RWPE2 (cell line): Measurements from ENCODE around the gene ENOX1.

ENCODE experiments used
- ATAC-seq: fragments of 200-7000 bp; cut with Tn5 transposase; 3 replicates; pipeline ENCODE4 v1.9.1; 2021; ENCODE audit warnings: low read depth
- DNase-seq: peaks from one replicate; pipeline ENCODE4 v3.0.0-alpha.2; 2020; ENCODE audit warnings: low spot score
- H3K27ac ChIP-seq: fragments of 450-650 bp; 2 replicates; pipeline ENCODE4 v1.5.1; 2017; ENCODE audit warnings: mild to moderate bottlenecking; ENCODE audit not compliant: poor library complexity, severe bottlenecking
- H3K27me3 ChIP-seq: fragments of 250-450 bp; sonication (Bioruptor Pico); 2 replicates; pipeline ENCODE4 v1.5.1; 2021; ENCODE audit warnings: mild to moderate bottlenecking, moderate library complexity; ENCODE audit not compliant: insufficient read depth, poor library complexity, severe bottlenecking
- H3K36me3 ChIP-seq: fragments of 250-450 bp; sonication (Bioruptor Pico); 2 replicates; pipeline ENCODE4 v1.5.1; 2020; ENCODE audit warnings: low read depth, mild to moderate bottlenecking, moderate library complexity
- H3K4me1 ChIP-seq: fragments of 250-450 bp; sonication (Bioruptor Pico); 2 replicates; pipeline ENCODE4 v1.5.1; 2021; ENCODE audit warnings: mild to moderate bottlenecking, moderate library complexity; ENCODE audit not compliant: insufficient read depth, poor library complexity, severe bottlenecking
- H3K4me3 ChIP-seq: fragments of 250-450 bp; sonication (Bioruptor Pico); 2 replicates; pipeline ENCODE4 v1.5.1; 2021; ENCODE audit warnings: mild to moderate bottlenecking, moderate library complexity; ENCODE audit not compliant: severe bottlenecking
- H3K9me3 ChIP-seq: fragments of 250-450 bp; sonication (Bioruptor Pico); 2 replicates; pipeline ENCODE4 v1.5.1; 2021; ENCODE audit warnings: mild to moderate bottlenecking, moderate library complexity; ENCODE audit not compliant: severe bottlenecking
- TF ChIP-seq, protein P1 (sequence below): fragments of 450-650 bp; IDR thresholded peaks from one replicate; pipeline ENCODE4 v1.5.1; 2017; ENCODE audit warnings: mild to moderate bottlenecking, moderate library complexity; ENCODE audit not compliant: poor library complexity, severe bottlenecking

Gene ENOX1

DNA sequence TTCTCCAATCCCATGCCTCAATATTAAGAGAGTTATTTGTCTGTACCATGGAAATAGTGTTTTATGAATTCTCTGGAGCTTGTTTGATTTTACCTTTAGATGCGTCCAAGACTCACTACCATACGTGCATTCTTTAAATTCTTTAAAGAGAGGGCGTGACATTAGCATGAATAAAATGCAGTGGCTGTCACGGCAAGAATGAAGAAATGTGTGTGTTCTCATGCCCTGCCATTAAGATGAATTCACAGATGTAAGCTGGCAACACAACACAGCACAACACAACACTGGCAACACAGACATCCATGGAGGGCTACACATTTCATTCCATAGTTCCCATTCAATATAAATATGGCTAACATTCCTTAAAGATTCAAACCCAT lies 213.4 kb downstream of the ENOX1 start:
- DNase-seq (no peak), ATAC-seq (0 out of 3 replicates have a peak, but pooled peaks have one; percentile 42)
- Histone ChIP-seq H3K27me3 (no peaks in the 10 kb centered on the region), H3K27ac (peak overlapping the region; percentile 39), H3K36me3 (no peaks in the 10 kb centered on the region), H3K9me3 (no peaks in the 10 kb centered on the region), H3K4me3 (no peak overlapping the region), H3K4me1 (peaks cover 16% of the 10 kb centered on the region)
- TF ChIP-seq, protein P1, sequence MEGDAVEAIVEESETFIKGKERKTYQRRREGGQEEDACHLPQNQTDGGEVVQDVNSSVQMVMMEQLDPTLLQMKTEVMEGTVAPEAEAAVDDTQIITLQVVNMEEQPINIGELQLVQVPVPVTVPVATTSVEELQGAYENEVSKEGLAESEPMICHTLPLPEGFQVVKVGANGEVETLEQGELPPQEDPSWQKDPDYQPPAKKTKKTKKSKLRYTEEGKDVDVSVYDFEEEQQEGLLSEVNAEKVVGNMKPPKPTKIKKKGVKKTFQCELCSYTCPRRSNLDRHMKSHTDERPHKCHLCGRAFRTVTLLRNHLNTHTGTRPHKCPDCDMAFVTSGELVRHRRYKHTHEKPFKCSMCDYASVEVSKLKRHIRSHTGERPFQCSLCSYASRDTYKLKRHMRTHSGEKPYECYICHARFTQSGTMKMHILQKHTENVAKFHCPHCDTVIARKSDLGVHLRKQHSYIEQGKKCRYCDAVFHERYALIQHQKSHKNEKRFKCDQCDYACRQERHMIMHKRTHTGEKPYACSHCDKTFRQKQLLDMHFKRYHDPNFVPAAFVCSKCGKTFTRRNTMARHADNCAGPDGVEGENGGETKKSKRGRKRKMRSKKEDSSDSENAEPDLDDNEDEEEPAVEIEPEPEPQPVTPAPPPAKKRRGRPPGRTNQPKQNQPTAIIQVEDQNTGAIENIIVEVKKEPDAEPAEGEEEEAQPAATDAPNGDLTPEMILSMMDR: no peak

DNA sequence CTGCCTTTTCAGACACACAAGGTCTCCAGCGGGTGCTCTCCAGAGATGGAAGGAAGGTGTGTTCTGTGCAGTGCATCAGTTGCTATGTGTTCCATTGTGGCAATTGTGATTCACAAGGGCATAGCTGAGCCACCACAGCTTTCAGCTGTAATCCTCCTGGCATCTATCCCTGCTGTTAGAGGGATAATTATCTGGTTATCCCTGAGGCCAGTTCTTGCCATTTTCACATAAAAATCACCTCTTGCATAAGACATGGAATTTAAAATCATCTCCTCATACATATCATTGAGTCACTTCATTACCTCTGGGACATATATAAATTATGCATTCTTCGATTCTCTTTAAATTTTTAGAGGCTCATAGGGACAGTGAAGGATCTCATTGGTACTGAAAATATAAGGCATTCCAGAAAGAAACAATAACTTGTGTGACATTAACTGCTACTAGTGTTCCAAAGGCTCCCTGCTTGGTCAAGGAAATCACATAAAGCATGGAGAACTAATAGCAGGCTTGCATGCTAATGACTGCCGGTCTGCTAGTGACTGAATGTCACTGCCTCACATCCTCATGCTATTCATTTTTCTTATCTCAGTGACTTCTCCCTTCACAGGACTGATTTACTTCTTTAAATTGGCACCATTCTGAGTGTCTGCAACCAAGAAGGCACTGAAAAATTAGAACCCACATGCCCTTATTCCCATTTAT lies 214.0 kb downstream of the ENOX1 start:
- DNase-seq: no peak
- ATAC-seq: peak; percentile 66
- TF ChIP-seq, protein P1: no peak

DNA sequence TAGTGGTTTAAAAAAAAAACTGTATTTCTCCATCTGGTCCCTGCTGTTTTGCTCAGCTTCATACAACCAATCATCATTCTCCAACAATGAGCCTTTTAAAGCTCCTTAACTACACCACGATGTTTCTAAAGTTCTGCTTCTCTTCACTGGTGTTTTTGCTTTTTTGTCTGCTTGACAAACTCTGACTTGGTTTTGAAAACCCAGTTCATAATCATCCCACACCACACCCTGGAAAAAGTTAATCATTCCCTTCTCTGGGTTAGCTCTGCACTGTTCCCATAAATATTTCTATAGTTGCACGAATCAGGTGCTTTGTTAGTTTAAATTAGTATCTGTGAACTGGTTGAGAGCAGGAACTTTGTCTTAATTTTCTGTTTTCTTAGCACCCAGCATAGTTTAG lies 217.1 kb downstream of the ENOX1 start:
- Histone ChIP-seq H3K36me3 (no peaks in the 10 kb centered on the region), H3K4me1 (peaks cover 28% of the 10 kb centered on the region), H3K27ac (no peak overlapping the region), H3K9me3 (no peaks in the 10 kb centered on the region), H3K4me3 (no peak overlapping the region), H3K27me3 (no peaks in the 10 kb centered on the region)
- no peak for ATAC-seq
- DNase-seq: no peak
- TF ChIP-seq, protein P1: no peak

More for the DNA sequence above, 214.0 kb downstream of the ENOX1 start:
- Histone ChIP-seq H3K27me3 (no peaks in the 10 kb centered on the region), H3K36me3 (no peaks in the 10 kb centered on the region), H3K4me1 (peaks cover 20% of the 10 kb centered on the region), H3K4me3 (no peak overlapping the region), H3K9me3 (no peaks in the 10 kb centered on the region), H3K27ac (peak overlapping the region; percentile 39)

DNA sequence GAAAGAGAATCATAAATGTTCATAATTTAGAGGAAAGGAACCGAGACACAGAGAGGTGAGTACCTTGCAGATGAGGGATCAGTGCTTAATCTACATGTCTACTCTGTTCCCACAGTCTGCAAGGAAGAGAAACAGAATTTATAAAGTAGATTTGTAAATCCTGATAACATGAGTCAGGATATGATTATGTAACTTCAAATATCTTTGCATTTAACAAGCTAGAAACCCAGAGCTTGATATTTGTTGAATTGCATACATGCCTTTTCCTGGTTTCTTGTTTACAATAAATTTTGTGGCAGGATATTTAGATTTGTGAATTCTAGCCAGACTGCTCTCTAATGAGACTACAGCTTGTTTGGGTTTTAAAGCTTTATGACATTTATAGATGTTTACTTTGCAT lies 219.2 kb downstream of the ENOX1 start:
- no peak overlapping the region for H3K4me3 ChIP-seq
- no peak for DNase-seq
- H3K27ac ChIP-seq: no peak overlapping the region
- H3K27me3 ChIP-seq: no peaks in the 10 kb centered on the region
- H3K4me1 ChIP-seq: peaks cover 17% of the 10 kb centered on the region
- no peaks in the 10 kb centered on the region for H3K36me3 ChIP-seq
- H3K9me3 ChIP-seq: no peaks in the 10 kb centered on the region
- ATAC-seq: peak; percentile 72
- TF ChIP-seq, protein P1: no peak

DNA sequence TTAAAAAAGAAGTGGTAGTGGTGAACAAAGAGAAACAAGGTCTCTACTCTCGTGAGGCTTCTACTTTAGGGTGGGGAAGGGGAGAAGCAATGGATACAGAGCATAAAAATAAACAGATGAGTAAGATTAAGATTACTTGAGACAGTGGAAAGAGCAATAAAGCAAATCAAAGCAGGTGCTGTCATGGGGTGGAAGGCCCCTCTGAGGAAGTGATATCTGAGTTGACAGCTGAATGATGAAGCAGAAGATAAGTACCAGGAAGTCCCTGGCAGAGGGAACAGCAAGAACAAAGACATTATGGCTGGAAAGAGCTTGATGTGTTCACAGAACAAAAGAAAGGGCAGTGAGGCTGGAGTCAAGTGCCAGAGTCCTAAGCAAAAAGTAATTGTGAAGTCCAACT lies 221.8 kb downstream of the ENOX1 start:
- Histone ChIP-seq H3K36me3 (no peaks in the 10 kb centered on the region), H3K9me3 (no peaks in the 10 kb centered on the region), H3K27me3 (no peaks in the 10 kb centered on the region), H3K4me3 (no peak overlapping the region), H3K4me1 (peaks cover 11% of the 10 kb centered on the region), H3K27ac (no peak overlapping the region)
- no peak for DNase-seq
- ATAC-seq: no peak
- TF ChIP-seq, protein P1: no peak
